Endothelial cell of umbilical vein (primary cell): ENCODE measurements around the gene ACER3. TPM values are rescaled to one million over a fixed set of nuclear protein-coding genes. Genes with fewer than 3 reads are reported as not detected.

Experiments
- BruUV-seq: library from RNA; stranded (reverse); fragments of 400-500 nt; replicated peaks from 2 replicates; lab custom pipeline; 2021; lab: Mats Ljungman, UMichigan
- CTCF ChIA-PET: fragments of 300-600, 350-600 bp; sonication (Branson Sonifier 250); formaldehyde crosslinking; loops from one replicate; lab custom pipeline; 2021; ENCODE audit warnings: antibody characterized with exemption, inconsistent platforms; lab: Charles Lee
- POLR2A ChIA-PET: fragments of 300-600, 350-600 bp; sonication (Branson Sonifier 250); formaldehyde crosslinking; loops from one replicate; lab custom pipeline; 2021; ENCODE audit warnings: antibody characterized with exemption, inconsistent platforms; lab: Charles Lee
- DNase-seq: peaks from one replicate; pipeline ENCODE4 v3.0.0-alpha.2; 2011; ENCODE audit warnings: low read depth, low spot score
- FAIRE-seq: peaks from 2 replicates; lab custom pipeline; 2011; peaks lifted over from hg19 to GRCh38; lab: Jason Lieb, UNC
- H2AFZ ChIP-seq: 2 replicates; pipeline ENCODE4 v1.6.0; 2012; ENCODE audit warnings: low read depth, low read length, control low read depth, inconsistent platforms
- H3K27ac ChIP-seq: 2 replicates; pipeline ENCODE4 v1.5.1; 2011; ENCODE audit warnings: low read depth, mild to moderate bottlenecking, control low read depth, low read length, moderate library complexity; ENCODE audit not compliant: insufficient read depth
- H3K27me3 ChIP-seq, 2 experiments: 2 replicates each; pipeline versions ENCODE4 v1.6.0 to v1.6.1; 2011; ENCODE audit warnings: low read length in 2 of 2, mixed read lengths in 1 of 2; ENCODE audit not compliant: control insufficient read depth in 2 of 2, insufficient read depth in 2 of 2
- H3K36me3 ChIP-seq, 2 experiments: 2 replicates in 1 of 2; 3 replicates in 1 of 2; pipeline ENCODE4 v1.5.1; 2011; ENCODE audit warnings: low read length in 2 of 2, mild to moderate bottlenecking in 1 of 2, moderate library complexity in 1 of 2; ENCODE audit not compliant: control insufficient read depth in 2 of 2, insufficient read depth in 2 of 2; ENCODE audit errors: extremely low read depth in 1 of 2
- H3K4me1 ChIP-seq: 3 replicates; pipeline ENCODE4 v1.5.1; 2011; ENCODE audit warnings: mild to moderate bottlenecking, low read length; ENCODE audit not compliant: control insufficient read depth, insufficient read depth; ENCODE audit errors: extremely low read depth
- H3K4me2 ChIP-seq: 2 replicates; pipeline ENCODE4 v1.6.1; 2011; ENCODE audit warnings: low read length, control low read depth, mixed read lengths; ENCODE audit not compliant: insufficient read depth
- H3K4me3 ChIP-seq, 3 experiments: fragments of 200-600 bp in 1 of 3; sonication (generic), shearing (Covaris generic) in 1 of 3; replicated peaks in 1 of 3; 2 replicates each; pipeline ENCODE4 v1.5.1; 2011 to 2016; ENCODE audit warnings: control low read depth in 3 of 3, low read length in 3 of 3, mild to moderate bottlenecking in 2 of 3, inconsistent platforms in 1 of 3, low read depth in 1 of 3, moderate library complexity in 1 of 3; ENCODE audit not compliant: insufficient read depth in 1 of 3
- H3K79me2 ChIP-seq: 2 replicates; pipeline ENCODE4 v1.6.0; 2012; ENCODE audit warnings: low read length, inconsistent platforms; ENCODE audit not compliant: control insufficient read depth, insufficient read depth
- H3K9ac ChIP-seq: replicated peaks from 2 replicates; pipeline ENCODE3; 2011; ENCODE audit warnings: low read length, control low read depth; ENCODE audit not compliant: insufficient read depth; ENCODE audit errors: extremely low read depth
- H3K9me1 ChIP-seq: replicated peaks from 3 replicates; pipeline ENCODE4 v1.6.0; 2011; ENCODE audit warnings: mild to moderate bottlenecking, low read length; ENCODE audit not compliant: control insufficient read depth, insufficient read depth; ENCODE audit errors: extremely low read depth
- H3K9me3 ChIP-seq: replicated peaks from 2 replicates; pipeline ENCODE4 v1.5.1; 2012; ENCODE audit warnings: low read length, inconsistent platforms; ENCODE audit not compliant: control insufficient read depth, insufficient read depth
- H4K20me1 ChIP-seq: replicated peaks from 2 replicates; pipeline ENCODE3; 2011; ENCODE audit warnings: mild to moderate bottlenecking, low read length; ENCODE audit not compliant: control insufficient read depth, insufficient read depth; ENCODE audit errors: extremely low read depth
- FOS ChIP-seq: IDR thresholded peaks from 2 replicates; pipeline ENCODE4 v1.6.1; 2011; ENCODE audit warnings: mild to moderate bottlenecking, low read length, moderate library complexity, borderline replicate concordance; ENCODE audit not compliant: insufficient read depth
- JUN ChIP-seq: IDR thresholded peaks from 2 replicates; pipeline ENCODE4 v1.6.1; 2011; ENCODE audit warnings: borderline replicate concordance, low read depth; ENCODE audit not compliant: insufficient read length, insufficient read depth
- MYC ChIP-seq: IDR thresholded peaks from one replicate; pipeline ENCODE4 v1.6.1; 2011; ENCODE audit warnings: mild to moderate bottlenecking, low read depth, low read length
- dilution Hi-C: fragments of 300-500 bp; cut with MboI; formaldehyde crosslinking; loops from one replicate; pipeline ENCODE4 v1.15.0; 2019; ENCODE audit warnings: low sequenced_read_pairs; ENCODE audit not compliant: extremely low pct_ligation_motif_present
- intact Hi-C: fragments of 100-400 bp; cut with micrococcal nuclease; formaldehyde crosslinking; loops from one replicate; pipeline ENCODE4 v1.10.0; 2022
- polyA plus RNA-seq, 4 experiments: library from polyadenylated mRNA; depleted of rRNA in 3 of 4; stranded (reverse) in 3 of 4; unstranded in 1 of 4; fragments of >200 nt; gene quantifications; 2 replicates each; pipeline versions ENCODE4 v1.2.1 to v1.2.3, GENCODE V29; 2011 to 2012; ENCODE audit warnings: missing spikeins in 1 of 4
- total RNA-seq: library from RNA; stranded (reverse); gene quantifications from 2 replicates; pipeline ENCODE4 v1.2.3, GENCODE V29; 2021
- TF ChIP-seq, protein P1 (sequence below), 2 donors: IDR thresholded peaks; 1 replicate in 1 of 2; 2 replicates in 1 of 2; pipeline ENCODE4 v1.5.1; 2011; ENCODE audit warnings: low read length in 2 of 2, mild to moderate bottlenecking in 2 of 2, moderate library complexity in 2 of 2, control low read depth in 1 of 2, inconsistent platforms in 1 of 2, low read depth in 1 of 2; ENCODE audit not compliant: insufficient read depth in 1 of 2; ENCODE audit errors: extremely low read depth in 1 of 2

The ACER3 gene
- total and polyA plus RNA-seq, 2 donors (not counting 3 experiments of a cell fraction or from before 2014, with no cell fraction given), result 9.9 to 31.6 TPM

DNA sequence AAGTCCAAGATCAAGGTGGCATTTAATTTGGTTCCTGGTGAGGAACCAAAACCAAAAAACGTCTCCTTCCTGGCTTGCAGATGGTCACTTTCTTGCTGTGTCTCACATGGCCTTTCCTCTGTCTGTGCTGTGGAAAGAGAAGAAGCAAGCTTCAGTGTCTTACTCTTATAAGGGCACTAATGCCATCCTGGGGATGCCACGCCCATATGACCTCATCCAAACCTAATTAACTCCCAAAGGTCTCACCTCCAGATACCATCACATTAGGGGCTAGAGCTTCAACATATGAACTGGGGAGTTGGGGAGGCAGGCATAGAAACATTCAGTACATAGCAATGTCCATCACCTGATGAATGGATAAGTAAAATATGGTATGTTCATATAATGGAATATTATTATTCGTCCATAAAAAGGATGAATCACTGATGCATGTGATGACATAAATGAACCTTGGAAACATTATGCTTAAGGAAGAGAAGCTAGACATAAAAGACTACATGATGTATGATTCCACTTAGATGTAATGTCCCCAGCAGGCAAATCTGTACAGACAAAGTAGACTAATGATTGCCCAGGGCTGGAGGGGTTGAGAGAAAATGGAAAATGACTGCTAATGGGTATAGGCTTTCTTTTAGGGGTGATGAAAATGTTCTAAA, 94.9 kb downstream of the ACER3 start:
- Histone ChIP-seq H3K4me1 (no peaks in the 10 kb centered on the region), H3K4me2 (no peak overlapping the region), H3K9me1 (no peaks in the 10 kb centered on the region), H3K27ac (no peak overlapping the region), H3K9ac (no peak overlapping the region), H2AFZ (no peak overlapping the region), H3K4me3 (no peak overlapping the region), H3K9me3 (no peaks in the 10 kb centered on the region), H4K20me1 (no peaks in the 10 kb centered on the region), H3K27me3 (no peaks in the 10 kb centered on the region), H3K79me2 (no peaks in the 10 kb centered on the region), H3K36me3 (no peaks in the 10 kb centered on the region)
- no TSS peak for BruUV-seq
- no peak for TF ChIP-seq MYC
- TF ChIP-seq, protein P1, sequence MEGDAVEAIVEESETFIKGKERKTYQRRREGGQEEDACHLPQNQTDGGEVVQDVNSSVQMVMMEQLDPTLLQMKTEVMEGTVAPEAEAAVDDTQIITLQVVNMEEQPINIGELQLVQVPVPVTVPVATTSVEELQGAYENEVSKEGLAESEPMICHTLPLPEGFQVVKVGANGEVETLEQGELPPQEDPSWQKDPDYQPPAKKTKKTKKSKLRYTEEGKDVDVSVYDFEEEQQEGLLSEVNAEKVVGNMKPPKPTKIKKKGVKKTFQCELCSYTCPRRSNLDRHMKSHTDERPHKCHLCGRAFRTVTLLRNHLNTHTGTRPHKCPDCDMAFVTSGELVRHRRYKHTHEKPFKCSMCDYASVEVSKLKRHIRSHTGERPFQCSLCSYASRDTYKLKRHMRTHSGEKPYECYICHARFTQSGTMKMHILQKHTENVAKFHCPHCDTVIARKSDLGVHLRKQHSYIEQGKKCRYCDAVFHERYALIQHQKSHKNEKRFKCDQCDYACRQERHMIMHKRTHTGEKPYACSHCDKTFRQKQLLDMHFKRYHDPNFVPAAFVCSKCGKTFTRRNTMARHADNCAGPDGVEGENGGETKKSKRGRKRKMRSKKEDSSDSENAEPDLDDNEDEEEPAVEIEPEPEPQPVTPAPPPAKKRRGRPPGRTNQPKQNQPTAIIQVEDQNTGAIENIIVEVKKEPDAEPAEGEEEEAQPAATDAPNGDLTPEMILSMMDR (IDR thresholded peaks at IDR 0.05; ENCODE audit: extremely low read depth in 1 of 2, insufficient read depth in 1 of 2, low read depth in 1 of 2, low read length in 2 of 2), result no peak
- no peak for TF ChIP-seq FOS
- no peak for TF ChIP-seq JUN
- no peak for FAIRE-seq
- dilution Hi-C loops (no loop called here), intact Hi-C loops (no loop called here)
- CTCF ChIA-PET, result no interaction called here
- DNase-seq, result no peak
- POLR2A ChIA-PET, result no interaction called here
